HG03457 (cell line): ENCODE measurements around the gene CCNH.
A peak's percentile ranks its signal among the peaks of the same experiment; 100 is the strongest.

Source experiments
- ATAC-seq: cut with Tn5 transposase; IDR thresholded peaks from one replicate; pipeline ENCODE4 v1.9.1; 2021; ENCODE audit warnings: moderate number of reproducible peaks; ENCODE audit not compliant: unreplicated experiment

The CCNH gene

DNA sequence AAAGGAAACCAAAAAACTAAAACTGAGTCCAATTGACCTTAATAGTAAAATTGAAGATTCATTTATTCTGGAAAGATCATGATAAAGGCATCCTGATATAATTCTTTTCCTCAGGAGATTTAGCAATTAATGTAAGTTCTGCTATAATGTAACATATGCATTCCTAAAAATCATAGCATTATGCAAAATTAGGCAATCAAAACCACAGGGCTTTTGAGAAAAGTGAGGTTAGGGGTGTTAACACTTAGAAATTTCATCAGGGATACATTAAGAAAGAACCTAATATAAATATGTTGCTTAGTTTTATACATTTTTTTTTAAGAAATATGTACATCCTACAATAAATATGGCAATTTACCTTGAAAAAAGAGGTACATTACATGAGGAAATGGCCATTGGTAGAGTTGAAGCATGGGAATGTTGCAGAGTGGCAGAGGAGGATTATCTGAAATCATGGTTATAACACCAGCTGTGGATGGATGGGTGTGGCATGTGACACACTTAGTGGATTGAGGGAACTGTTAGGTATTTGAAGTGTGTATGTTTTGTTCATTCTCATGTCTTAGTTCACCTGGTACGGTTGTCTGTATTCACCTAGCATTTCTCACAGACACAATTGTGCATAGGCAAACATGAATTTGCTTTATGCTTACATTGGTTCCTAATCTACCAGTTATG is 51.1 kb downstream of the CCNH start:
- ATAC-seq = no peak

DNA sequence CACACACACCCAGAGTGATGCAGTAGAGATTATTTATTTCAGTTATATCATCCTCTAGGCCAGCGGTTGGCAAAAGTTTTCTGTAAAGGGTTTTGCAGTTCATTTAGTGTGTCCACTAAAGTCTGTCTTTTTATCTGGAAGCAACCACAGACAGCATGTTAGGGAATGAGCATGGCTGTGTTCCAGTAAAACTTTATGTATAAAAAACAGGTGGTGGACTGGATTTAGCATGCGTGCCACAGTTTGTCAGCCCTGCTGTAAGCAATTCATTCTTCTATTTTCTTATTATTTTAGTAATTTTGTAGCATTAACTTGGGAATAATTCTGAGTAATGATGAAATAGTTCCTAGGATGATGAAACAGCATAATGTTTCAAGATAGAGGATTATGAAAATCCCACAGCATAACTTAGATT is 51.7 kb downstream of the CCNH start:
- no peak for ATAC-seq

- ATAC-seq = no peak
Measured at GRCh38 chr5:87360132-87360531, 52.6 kb downstream of the CCNH start.

- ATAC-seq = no peak
Measured at GRCh38 chr5:87359106-87359505, 53.6 kb downstream of the CCNH start.

DNA sequence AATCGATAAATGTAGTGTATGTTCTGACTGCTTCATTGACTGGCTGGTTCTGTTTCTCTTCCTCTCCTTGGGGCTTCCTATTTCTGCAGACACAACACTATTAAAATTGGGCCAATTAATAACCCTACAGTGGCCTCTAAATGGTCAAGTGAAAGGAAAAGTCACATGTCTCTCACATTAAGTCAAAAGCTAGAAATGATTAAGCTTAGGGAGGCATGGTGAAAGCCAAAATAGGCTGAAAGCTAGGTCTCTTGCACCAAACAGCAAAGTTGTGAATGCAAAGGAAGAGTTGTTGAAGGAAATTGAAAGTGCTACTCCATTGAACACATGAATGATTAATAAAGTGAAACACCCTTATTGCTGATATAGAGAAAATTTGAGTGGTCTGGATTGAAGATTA is 58.2 kb downstream of the CCNH start:
- ATAC-seq = peak; percentile 96

GRCh38 chr5:87347841-87348240 is 64.9 kb downstream of the CCNH start:
- no peak for ATAC-seq

DNA sequence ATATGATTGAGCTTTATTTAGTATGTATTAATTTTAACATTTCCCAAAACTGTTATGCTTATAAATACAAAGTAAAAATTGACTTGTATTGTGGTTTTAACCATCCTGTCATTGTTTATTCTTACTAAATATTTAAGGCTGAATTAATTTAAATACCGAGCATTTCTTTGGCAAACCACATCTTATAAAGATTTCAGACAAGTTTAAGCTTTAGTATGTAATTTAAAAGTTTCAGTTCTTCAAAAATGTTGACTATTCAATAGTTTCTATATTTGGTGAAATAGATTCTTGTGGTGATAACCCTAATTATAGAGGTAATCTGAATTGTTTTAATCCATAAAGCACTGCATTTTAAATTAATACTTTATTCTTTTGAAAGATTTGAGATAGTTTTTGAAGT is 65.5 kb downstream of the CCNH start:
- no peak for ATAC-seq
